NT2/D1 (cell line): ENCODE measurements around the gene NAMPT.
"Not testable (repeated sequence)": the region's sequence is repeated elsewhere in the genome, so short reads cannot be mapped to it uniquely, and the experiment has no call there.

Experiments used
- DNase-seq: peaks from one replicate; pipeline ENCODE4 v3.0.0-alpha.2; 2011; ENCODE audit warnings: low read depth, low spot score
- H3K27me3 ChIP-seq: 2 replicates; pipeline ENCODE4 v1.6.0; 2011; ENCODE audit warnings: mild to moderate bottlenecking; ENCODE audit not compliant: insufficient read length, insufficient read depth
- H3K36me3 ChIP-seq: 2 replicates; pipeline ENCODE4 v1.6.1; 2011; ENCODE audit warnings: mild to moderate bottlenecking, low read length, mixed read lengths; ENCODE audit not compliant: insufficient read depth, insufficient read length
- H3K4me1 ChIP-seq: 2 replicates; pipeline ENCODE4 v1.5.1; 2011; ENCODE audit not compliant: insufficient read depth, insufficient read length
- H3K4me3 ChIP-seq: 2 replicates; pipeline ENCODE4 v1.5.1; 2011; ENCODE audit warnings: low read depth; ENCODE audit not compliant: insufficient read length
- H3K9ac ChIP-seq: 2 replicates; pipeline ENCODE4 v1.6.0; 2011; ENCODE audit warnings: low read depth; ENCODE audit not compliant: insufficient read length
- H3K9me3 ChIP-seq: 2 replicates; pipeline ENCODE4 v1.5.1; 2011; ENCODE audit warnings: mild to moderate bottlenecking, low read length; ENCODE audit not compliant: insufficient read depth
- SUZ12 ChIP-seq: IDR thresholded peaks from 2 replicates; pipeline ENCODE4 v1.6.1; 2011; ENCODE audit not compliant: insufficient read length, insufficient read depth; ENCODE audit errors: extremely low read depth
- YY1 ChIP-seq: IDR thresholded peaks from 2 replicates; pipeline ENCODE4 v1.6.1; 2011; ENCODE audit not compliant: insufficient read length, insufficient read depth
- ZNF274 ChIP-seq: IDR thresholded peaks from 2 replicates; pipeline ENCODE4 v1.6.1; 2011; ENCODE audit warnings: mild to moderate bottlenecking, low read depth, low read length

Gene NAMPT

DNA sequence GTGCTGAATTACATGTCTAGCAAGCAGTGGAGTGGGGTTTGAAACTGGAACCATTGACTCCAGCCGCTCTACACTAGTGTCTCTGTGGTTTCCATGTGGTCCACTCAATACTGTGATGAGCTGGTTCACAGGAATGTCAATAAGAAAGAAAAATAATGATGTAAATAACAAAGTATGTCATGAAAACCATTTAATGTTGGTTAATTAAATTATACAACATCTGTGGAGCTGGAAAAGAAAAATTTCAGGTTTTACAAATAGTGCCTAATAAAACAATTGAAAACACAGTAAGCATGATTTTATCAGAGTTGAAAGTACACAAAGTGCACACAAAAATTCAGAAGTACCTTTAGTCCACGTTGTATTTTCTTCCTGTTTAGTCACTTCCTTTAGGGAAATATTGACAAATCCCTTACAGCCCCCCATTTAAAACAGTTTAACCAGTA is 28.7 kb upstream of the NAMPT start:
- TF ChIP-seq ZNF274 (no peak), YY1 (no peak), SUZ12 (no peak)
- H3K4me3 ChIP-seq = no peak overlapping the region
- DNase-seq = no peak
- no peaks in the 10 kb centered on the region for H3K36me3 ChIP-seq
- H3K27me3 ChIP-seq = no peaks in the 10 kb centered on the region
- H3K9ac ChIP-seq = no peak overlapping the region
- H3K4me1 ChIP-seq = no peaks in the 10 kb centered on the region
- H3K9me3 ChIP-seq = no peaks in the 10 kb centered on the region

DNA sequence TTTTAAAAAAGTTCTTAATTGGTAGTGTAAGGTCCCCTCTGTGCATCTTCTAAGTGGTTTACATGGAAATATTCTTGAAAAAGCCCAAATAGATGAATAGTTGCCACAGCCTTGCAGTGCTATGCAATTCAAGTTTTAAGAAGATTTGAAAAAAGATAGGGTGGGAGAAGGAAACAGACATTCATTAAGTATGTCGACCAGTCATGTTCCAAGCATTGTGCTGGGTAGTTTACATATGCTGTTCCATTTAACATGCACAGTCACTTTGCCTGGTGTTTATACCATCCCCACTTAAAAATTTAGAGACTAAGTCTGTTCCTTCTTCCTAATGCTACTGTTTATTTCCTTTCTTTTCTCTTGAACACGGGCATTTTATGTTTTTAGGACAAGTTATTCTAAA is 28.1 kb upstream of the NAMPT start:
- Histone ChIP-seq H3K4me3 (no peak overlapping the region), H3K36me3 (no peaks in the 10 kb centered on the region), H3K9ac (no peak overlapping the region), H3K4me1 (no peaks in the 10 kb centered on the region), H3K9me3 (no peaks in the 10 kb centered on the region), H3K27me3 (no peaks in the 10 kb centered on the region)
- TF ChIP-seq ZNF274 = no peak
- TF ChIP-seq SUZ12 = no peak
- no peak for TF ChIP-seq YY1
- DNase-seq = no peak

DNA sequence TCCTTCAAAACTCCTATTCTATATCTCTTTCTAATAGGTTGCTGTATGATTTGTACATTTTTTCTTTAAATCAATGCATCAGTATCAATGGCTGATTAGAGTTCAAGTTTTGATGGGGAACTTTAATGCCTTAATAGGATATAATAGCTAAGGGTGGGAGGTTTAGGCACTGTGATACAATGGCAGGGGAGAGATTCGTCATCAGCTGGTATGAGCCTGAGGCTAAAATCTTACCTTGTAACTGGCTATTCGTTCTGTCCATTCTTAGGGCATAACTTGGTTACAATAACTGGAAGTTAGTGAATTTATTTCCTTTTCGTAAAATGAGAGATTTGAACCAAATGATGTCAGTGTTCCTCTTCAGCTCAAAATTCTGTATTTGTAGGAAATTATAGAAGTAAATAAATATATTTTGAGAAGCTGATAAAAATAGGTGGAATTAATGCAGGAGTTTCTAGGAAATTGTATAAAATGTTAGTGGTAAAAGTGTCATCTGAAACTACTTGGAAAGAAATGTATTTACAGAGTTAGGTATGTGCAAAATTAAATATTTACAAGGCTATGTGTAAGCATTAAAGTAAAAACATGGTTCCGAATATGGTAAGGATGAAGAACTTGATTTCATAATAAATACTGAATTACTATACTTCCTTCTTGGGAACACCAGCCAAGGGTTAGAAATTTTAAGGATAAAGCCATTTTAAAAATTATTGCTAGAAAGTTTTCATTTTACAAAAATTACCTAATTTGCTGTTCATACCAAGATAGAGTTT is 27.5 kb upstream of the NAMPT start:
- Histone ChIP-seq H3K27me3 (no peaks in the 10 kb centered on the region), H3K36me3 (no peaks in the 10 kb centered on the region), H3K9ac (no peak overlapping the region), H3K4me1 (no peaks in the 10 kb centered on the region), H3K4me3 (no peak overlapping the region), H3K9me3 (no peaks in the 10 kb centered on the region)
- TF ChIP-seq SUZ12 = no peak
- DNase-seq = no peak

DNA sequence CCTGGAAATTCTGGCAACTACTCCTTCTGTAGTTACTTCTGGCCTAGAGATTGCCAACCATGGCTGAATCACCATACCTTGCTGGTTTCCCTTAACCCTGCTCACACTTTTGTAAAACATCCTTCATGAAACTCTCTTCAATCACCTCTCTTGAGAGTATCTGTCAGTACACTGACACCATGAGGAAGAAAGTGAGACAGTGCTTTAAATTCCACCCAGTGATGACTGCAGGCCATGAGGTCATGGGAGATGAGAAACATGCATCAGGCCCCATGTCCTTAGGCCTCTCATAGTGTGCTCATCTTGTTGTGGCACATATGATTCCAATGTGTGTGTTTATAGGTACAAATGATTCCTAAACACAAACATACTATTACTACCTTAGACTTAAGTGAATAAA is 24.6 kb upstream of the NAMPT start:
- Histone ChIP-seq H3K36me3 (no peaks in the 10 kb centered on the region), H3K9me3 (no peaks in the 10 kb centered on the region; the same call in 1 of the 2 replicates), H3K27me3 (no peaks in the 10 kb centered on the region), H3K4me3 (no peak overlapping the region), H3K4me1 (no peaks in the 10 kb centered on the region), H3K9ac (no peak overlapping the region)
- TF ChIP-seq ZNF274 = no peak
- no peak for DNase-seq

GRCh38 chr7:106306256-106306655 is 21.5 kb upstream of the NAMPT start:
- no peaks in the 10 kb centered on the region; the same call in 1 of the 2 replicates for H3K9me3 ChIP-seq
- no peak for DNase-seq
- TF ChIP-seq SUZ12 (no peak), YY1 (no peak), ZNF274 (no peak)
- H3K27me3 ChIP-seq = no peaks in the 10 kb centered on the region
- H3K4me3 ChIP-seq = no peak overlapping the region
- H3K4me1 ChIP-seq = no peaks in the 10 kb centered on the region
- no peaks in the 10 kb centered on the region for H3K36me3 ChIP-seq
- H3K9ac ChIP-seq = no peak overlapping the region

DNA sequence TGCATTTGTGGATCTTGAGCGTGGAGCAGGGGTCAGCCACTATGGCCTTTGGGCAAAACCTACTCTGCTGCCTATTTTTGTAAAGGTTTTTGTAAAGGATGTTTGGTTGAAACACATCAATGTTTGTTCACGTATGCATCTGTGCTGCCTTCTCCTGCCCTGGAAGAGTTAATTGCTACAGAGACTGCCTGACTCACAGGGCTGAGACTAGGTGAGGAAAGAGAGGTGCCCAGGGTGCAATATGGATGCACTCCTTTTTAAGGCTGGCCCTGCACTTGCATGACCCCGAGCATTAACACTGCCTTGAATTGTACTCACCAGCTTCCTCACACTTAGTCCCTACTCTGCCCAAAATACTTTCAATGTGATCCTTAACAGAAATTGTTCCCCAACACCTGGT is 20.9 kb upstream of the NAMPT start:
- Histone ChIP-seq H3K4me3 (no peak overlapping the region), H3K9me3 (no peaks in the 10 kb centered on the region; the same call in 1 of the 2 replicates), H3K27me3 (no peaks in the 10 kb centered on the region), H3K9ac (no peak overlapping the region), H3K4me1 (no peaks in the 10 kb centered on the region), H3K36me3 (no peaks in the 10 kb centered on the region)
- TF ChIP-seq SUZ12 (no peak), YY1 (no peak), ZNF274 (no peak)
- no peak for DNase-seq

DNA sequence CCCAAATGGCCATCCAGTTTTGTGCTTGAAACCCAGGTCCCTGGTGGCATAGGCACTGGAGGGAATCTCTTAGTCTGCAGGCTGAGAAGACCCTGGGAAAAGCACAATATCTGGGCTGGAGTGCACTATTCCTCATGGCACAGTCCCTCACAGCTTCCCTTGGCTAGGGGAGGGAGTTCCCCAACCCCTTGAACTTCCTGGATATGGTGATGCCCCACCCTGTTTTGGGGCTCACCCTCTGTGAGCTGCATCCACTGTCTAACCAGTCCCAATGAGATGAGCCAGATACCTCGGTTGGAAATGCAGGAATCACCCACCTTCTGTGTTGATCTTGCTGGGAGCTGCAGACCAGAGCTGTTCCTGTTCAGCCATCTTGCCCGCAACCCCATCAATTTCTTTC is 19.8 kb upstream of the NAMPT start:
- Histone ChIP-seq H3K27me3 (no peaks in the 10 kb centered on the region), H3K4me3 (no peak overlapping the region), H3K9ac (no peak overlapping the region), H3K36me3 (no peaks in the 10 kb centered on the region), H3K9me3 (no peaks in the 10 kb centered on the region; the same call in 1 of the 2 replicates), H3K4me1 (no peaks in the 10 kb centered on the region)
- DNase-seq = no peak
- TF ChIP-seq ZNF274 (no peak), YY1 (no peak), SUZ12 (no peak)

GRCh38 chr7:106298631-106299030 is 13.8 kb upstream of the NAMPT start:
- not testable (repeated sequence) for H3K4me1 ChIP-seq, H3K36me3 ChIP-seq, H3K9me3 ChIP-seq, DNase-seq, H3K9ac ChIP-seq, H3K4me3 ChIP-seq, H3K27me3 ChIP-seq

GRCh38 chr7:106298155-106298554 is 13.4 kb upstream of the NAMPT start:
- not testable (repeated sequence) for H3K36me3 ChIP-seq, H3K27me3 ChIP-seq, H3K4me3 ChIP-seq, H3K9ac ChIP-seq, H3K4me1 ChIP-seq, DNase-seq, H3K9me3 ChIP-seq
